H9 (cell line): ENCODE results near the gene SLC37A2. TPM values are rescaled to one million over a fixed set of nuclear protein-coding genes. Genes with fewer than 3 reads are reported as not detected.
"Not testable (repeated sequence)": the region's sequence is repeated elsewhere in the genome, so short reads cannot be mapped to it uniquely, and the experiment has no call there.

Source experiments
- DNase-seq: peaks from one replicate; pipeline ENCODE4 v3.0.0-alpha.2; 2017
- H2AFZ ChIP-seq: one replicate; pipeline ENCODE4 v1.6.1; 2013; ENCODE audit warnings: mild to moderate bottlenecking, low read length, control low read depth, moderate library complexity
- H2AK5ac ChIP-seq: 2 replicates; pipeline ENCODE4 v1.6.1; 2013; ENCODE audit warnings: low read length, control low read depth, mixed read lengths; ENCODE audit not compliant: insufficient read length
- H2BK120ac ChIP-seq: one replicate; pipeline ENCODE4 v1.6.1; 2013; ENCODE audit warnings: low read depth, mild to moderate bottlenecking, low read length, control low read depth, inconsistent platforms; ENCODE audit not compliant: poor library complexity, severe bottlenecking
- H2BK12ac ChIP-seq: 2 replicates; pipeline ENCODE4 v1.6.1; 2013; ENCODE audit warnings: low read length, control low read depth, mixed read lengths, low read depth; ENCODE audit not compliant: insufficient read length
- H2BK15ac ChIP-seq: 2 replicates; pipeline ENCODE4 v1.6.1; 2013; ENCODE audit warnings: low read depth, low read length, control low read depth
- H2BK20ac ChIP-seq: one replicate; pipeline ENCODE4 v1.6.1; 2013; ENCODE audit warnings: low read depth, mild to moderate bottlenecking, low read length, control low read depth, inconsistent platforms; ENCODE audit not compliant: poor library complexity, severe bottlenecking
- H2BK5ac ChIP-seq: 2 replicates; pipeline ENCODE4 v1.6.1; 2013; ENCODE audit warnings: low read length, control low read depth, mixed read lengths; ENCODE audit not compliant: insufficient read length
- H3K14ac ChIP-seq: 2 replicates; pipeline ENCODE4 v1.6.1; 2013; ENCODE audit warnings: low read length, control low read depth; ENCODE audit not compliant: insufficient read depth
- H3K18ac ChIP-seq: 2 replicates; pipeline ENCODE4 v1.6.1; 2013; ENCODE audit warnings: low read depth, mild to moderate bottlenecking, mixed read lengths, low read length, control low read depth; ENCODE audit not compliant: insufficient read length
- H3K23ac ChIP-seq: 2 replicates; pipeline ENCODE4 v1.6.1; 2013; ENCODE audit warnings: low read length, control low read depth, mixed read lengths, low read depth; ENCODE audit not compliant: insufficient read length
- H3K23me2 ChIP-seq: 2 replicates; pipeline ENCODE4 v1.6.1; 2013; ENCODE audit warnings: low read depth, mild to moderate bottlenecking, mixed read lengths, low read length, control low read depth; ENCODE audit not compliant: insufficient read length, poor library complexity, severe bottlenecking
- H3K27ac ChIP-seq: 2 replicates; pipeline ENCODE4 v1.5.1; 2013; ENCODE audit warnings: low read length, control low read depth, mixed read lengths, low read depth; ENCODE audit not compliant: insufficient read length
- H3K27me3 ChIP-seq: 2 replicates; pipeline ENCODE4 v1.6.1; 2013; ENCODE audit warnings: low read length, control low read depth, inconsistent platforms; ENCODE audit not compliant: insufficient read depth
- H3K4ac ChIP-seq: 2 replicates; pipeline ENCODE4 v1.6.1; 2013; ENCODE audit warnings: low read depth, mild to moderate bottlenecking, control low read depth, inconsistent platforms, low read length, moderate library complexity
- H3K4me1 ChIP-seq: 2 replicates; pipeline ENCODE4 v1.6.1; 2013; ENCODE audit warnings: low read length, control low read depth, inconsistent platforms; ENCODE audit not compliant: insufficient read depth
- H3K4me2 ChIP-seq: 2 replicates; pipeline ENCODE4 v1.6.1; 2013; ENCODE audit warnings: low read length, control low read depth, mixed read lengths; ENCODE audit not compliant: insufficient read length, insufficient read depth
- H3K56ac ChIP-seq: 2 replicates; pipeline ENCODE4 v1.6.1; 2013; ENCODE audit warnings: low read depth, mild to moderate bottlenecking, mixed read lengths, low read length, control low read depth; ENCODE audit not compliant: insufficient read length
- H3K79me1 ChIP-seq: 2 replicates; pipeline ENCODE4 v1.6.1; 2013; ENCODE audit warnings: low read depth, mild to moderate bottlenecking, moderate library complexity, low read length, control low read depth, inconsistent platforms; ENCODE audit not compliant: insufficient read depth, poor library complexity, severe bottlenecking
- H3K79me2 ChIP-seq: 2 replicates; pipeline ENCODE4 v1.6.1; 2013; ENCODE audit warnings: low read length, control low read depth, inconsistent platforms; ENCODE audit not compliant: insufficient read depth
- H3K9ac ChIP-seq: 2 replicates; pipeline ENCODE4 v1.6.1; 2013; ENCODE audit warnings: low read length, control low read depth, mixed read lengths; ENCODE audit not compliant: insufficient read length; ENCODE audit errors: extremely low read depth
- H3K9me3 ChIP-seq: one replicate; pipeline ENCODE4 v1.6.1; 2013; ENCODE audit warnings: low read depth, low read length, inconsistent platforms; ENCODE audit not compliant: control insufficient read depth
- H3T11ph ChIP-seq: one replicate; pipeline ENCODE4 v1.6.1; 2013; ENCODE audit warnings: mild to moderate bottlenecking, low read length, control low read depth, inconsistent platforms
- H4K20me1 ChIP-seq: one replicate; pipeline ENCODE4 v1.6.1; 2013; ENCODE audit not compliant: control insufficient read depth, insufficient read length, insufficient read depth
- H4K5ac ChIP-seq: 2 replicates; pipeline ENCODE4 v1.6.1; 2013; ENCODE audit warnings: low read depth, mild to moderate bottlenecking, mixed read lengths, low read length, control low read depth; ENCODE audit not compliant: insufficient read length
- H4K8ac ChIP-seq: replicated peaks from 2 replicates; pipeline ENCODE4 v1.6.1; 2013; ENCODE audit warnings: low read length, control low read depth, mixed read lengths, low read depth; ENCODE audit not compliant: insufficient read length
- H4K91ac ChIP-seq: 2 replicates; pipeline ENCODE4 v1.6.1; 2013; ENCODE audit warnings: low read depth, mild to moderate bottlenecking, moderate library complexity, mixed read lengths, low read length, control low read depth; ENCODE audit not compliant: insufficient read length
- H3K27ac Mint-ChIP-seq, 3 experiments: 2 replicates in 2 of 3; 3 replicates in 1 of 3; pipeline ENCODE4 v1.8.0; 2020 to 2021; ENCODE audit warnings: mixed read lengths in 3 of 3, mild to moderate bottlenecking in 1 of 3, moderate library complexity in 1 of 3
- H3K27me3 Mint-ChIP-seq: 2 replicates; pipeline ENCODE4 v1.8.0; 2021; ENCODE audit warnings: low read depth, mild to moderate bottlenecking, moderate library complexity, mixed read lengths
- H3K36me3 Mint-ChIP-seq, 3 experiments: 2 replicates in 2 of 3; 3 replicates in 1 of 3; pipeline ENCODE4 v1.8.0; 2020 to 2021; ENCODE audit warnings: low read depth in 3 of 3, mixed read lengths in 3 of 3; ENCODE audit not compliant: insufficient read depth in 1 of 3
- H3K4me1 Mint-ChIP-seq, 2 experiments: 2 replicates each; pipeline ENCODE4 v1.8.0; 2020; ENCODE audit warnings: mixed read lengths in 2 of 2
- H3K4me3 Mint-ChIP-seq, 2 experiments: 2 replicates in 1 of 2; 3 replicates in 1 of 2; pipeline ENCODE4 v1.8.0; 2020 to 2021; ENCODE audit warnings: mild to moderate bottlenecking in 2 of 2, mixed read lengths in 2 of 2, moderate library complexity in 1 of 2
- H3K9me3 Mint-ChIP-seq, 2 experiments: 2 replicates in 1 of 2; 3 replicates in 1 of 2; pipeline ENCODE4 v1.8.0; 2020; ENCODE audit warnings: mild to moderate bottlenecking in 2 of 2, mixed read lengths in 2 of 2, moderate library complexity in 1 of 2
- CTCF ChIP-seq: fragments of 200-600 bp; sonication (generic); conservative IDR thresholded peaks from 3 replicates; pipeline ENCODE4 v1.8.0; 2021; ENCODE audit warnings: antibody characterized with exemption, mild to moderate bottlenecking
- WGBS: extraction: QIAGEN DNeasy Blood & Tissue Kit; methylation state at CpG from one replicate; pipeline ENCODE4 v1.1.7; 2013; ENCODE audit warnings: missing lambda C conversion rate, low lambda C conversion rate, mixed read lengths; ENCODE audit not compliant: insufficient read length; ENCODE audit errors: extremely low coverage; 5-methylcytosine and 5-hydroxymethylcytosine counted together
- total RNA-seq: library from RNA; stranded (reverse); gene quantifications from 2 replicates; pipeline ENCODE4 v1.2.1, GENCODE V29; 2021

SLC37A2 gene
- total RNA-seq, 1 experiment from 2014 or later, result 1.2 TPM

GRCh38 chr11:125055107-125055715, 7.9 kb upstream of the SLC37A2 start:
- no peak overlapping the region for H3K4me3 Mint-ChIP-seq
- 0 out of 4 replicates have a peak, but pooled peaks cover 0 to 5% of the 10 kb centered on the region in 2 experiments for H3K4me1 Mint-ChIP-seq
- H3K9me3 Mint-ChIP-seq, result no peaks in the 10 kb centered on the region

GRCh38 chr11:125056111-125056510, 7.0 kb upstream of the SLC37A2 start:
- H3K36me3 Mint-ChIP-seq, H2BK120ac ChIP-seq, H2AFZ ChIP-seq: not testable (repeated sequence)

More at GRCh38 chr11:125055107-125055715, 7.9 kb upstream of the SLC37A2 start:
- Histone ChIP-seq H3K27ac (no peak overlapping the region), H3K14ac (no peak overlapping the region), H2BK12ac (no peak overlapping the region), H2AFZ (no peak overlapping the region), H3K79me1 (no peaks in the 10 kb centered on the region), H3K23ac (no peak overlapping the region), H2BK20ac (no peak overlapping the region), H3K18ac (no peak overlapping the region), H3T11ph (no peak overlapping the region), H3K4ac (no peak overlapping the region), H2BK5ac (no peak overlapping the region), H3K9me3 (no peaks in the 10 kb centered on the region), H4K8ac (no peak overlapping the region), H4K91ac (no peak overlapping the region), H4K20me1 (no peaks in the 10 kb centered on the region), H3K79me2 (no peaks in the 10 kb centered on the region), H3K4me2 (no peak overlapping the region), H4K5ac (no peak overlapping the region), H2BK120ac (no peak overlapping the region), H3K27me3 (no peaks in the 10 kb centered on the region), H3K4me1 (no peaks in the 10 kb centered on the region), H3K23me2 (no peaks in the 10 kb centered on the region), H3K9ac (no peak overlapping the region), H2BK15ac (no peak overlapping the region), H2AK5ac (no peak overlapping the region), H3K56ac (no peak overlapping the region)
- Mint-ChIP-seq H3K27me3 (peaks cover 9% of the 10 kb centered on the region), H3K27ac (no peak overlapping the region), H3K36me3 (no peaks in the 10 kb centered on the region)
- no CpG with 5 or more reads among the region's 2 CpGs for WGBS
- TF ChIP-seq CTCF, result no peak
- no peak for DNase-seq

More at GRCh38 chr11:125056111-125056510, 7.0 kb upstream of the SLC37A2 start:
- H2BK20ac ChIP-seq, H3K79me2 ChIP-seq, H4K8ac ChIP-seq, H2BK15ac ChIP-seq, H3K4ac ChIP-seq, H3K9me3 ChIP-seq, H2BK5ac ChIP-seq, H3K27ac Mint-ChIP-seq, H3K4me1 ChIP-seq, H3K56ac ChIP-seq, H3K23ac ChIP-seq, H3K79me1 ChIP-seq, H3K4me3 Mint-ChIP-seq, DNase-seq, H3K9me3 Mint-ChIP-seq, H3K4me1 Mint-ChIP-seq, H3T11ph ChIP-seq, H3K4me2 ChIP-seq, H3K27me3 ChIP-seq, H3K27ac ChIP-seq, H3K18ac ChIP-seq, H4K5ac ChIP-seq, H4K91ac ChIP-seq, H3K9ac ChIP-seq, H3K23me2 ChIP-seq, H2AK5ac ChIP-seq, H4K20me1 ChIP-seq, H3K14ac ChIP-seq, H2BK12ac ChIP-seq: not testable (repeated sequence)
- H3K27me3 Mint-ChIP-seq, result peaks cover 17% of the 10 kb centered on the region
- no CpG with 5 or more reads among the region's 2 CpGs for WGBS
